22Rv1 (cell line): ENCODE data around the gene ZNF527.

Source experiments
- H3K27ac ChIP-seq: fragments of 450-650 bp; 2 replicates; pipeline ENCODE4 v1.5.1; 2017
- ZFX ChIP-seq: fragments of 450-650 bp; IDR thresholded peaks from 2 replicates; pipeline ENCODE4 v1.6.1; 2017; ENCODE audit warnings: antibody characterized with exemption, borderline replicate concordance
- TF ChIP-seq, protein P1 (sequence below): fragments of 450-650 bp; IDR thresholded peaks from 2 replicates; pipeline ENCODE4 v1.5.1; 2017; ENCODE audit warnings: mild to moderate bottlenecking

The ZNF527 gene

DNA sequence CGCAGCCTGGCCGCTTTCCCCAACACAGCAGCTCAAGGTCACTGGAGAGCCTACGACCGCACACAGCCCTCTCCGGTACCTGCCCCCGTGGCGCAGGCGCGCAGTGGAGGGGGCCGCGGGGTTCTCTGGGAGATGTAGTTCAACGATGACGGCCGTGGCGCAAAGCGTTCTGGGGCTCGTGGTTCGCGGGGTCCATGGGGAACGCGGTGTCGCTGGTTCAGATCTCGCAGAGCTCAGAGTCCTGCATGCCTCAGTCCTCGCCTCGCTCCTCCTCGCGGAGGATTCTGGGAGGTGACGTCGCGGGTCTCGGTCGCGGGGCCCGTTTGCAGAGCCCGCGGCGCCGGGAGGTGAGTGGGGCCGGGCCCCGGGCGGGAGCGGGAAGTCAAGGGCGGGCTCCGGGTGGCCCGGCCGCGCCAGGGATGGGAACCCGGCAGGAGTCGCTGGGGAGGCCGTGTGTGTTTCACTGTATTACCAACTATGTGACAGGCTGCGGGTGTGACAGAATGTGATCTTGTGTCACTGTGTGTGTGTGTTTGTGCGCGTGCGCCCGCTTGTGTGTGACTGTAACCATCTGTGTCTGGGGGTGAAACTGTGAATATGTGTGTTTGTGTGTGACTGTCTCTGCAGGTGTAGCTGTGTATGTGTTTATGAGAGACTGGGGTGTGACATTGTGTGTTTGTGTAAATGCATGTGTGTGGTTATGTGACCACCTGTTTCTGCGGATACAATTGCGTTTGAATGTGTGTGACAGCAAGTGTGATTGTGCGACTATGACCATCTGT, at the start of gene ZNF527:
ZNF527 (plus strand) TSS at position 220 of the 782 bp plus-strand sequence. CDS start 3,100 bp downstream, outside the sequence.
- TF ChIP-seq, protein P1, sequence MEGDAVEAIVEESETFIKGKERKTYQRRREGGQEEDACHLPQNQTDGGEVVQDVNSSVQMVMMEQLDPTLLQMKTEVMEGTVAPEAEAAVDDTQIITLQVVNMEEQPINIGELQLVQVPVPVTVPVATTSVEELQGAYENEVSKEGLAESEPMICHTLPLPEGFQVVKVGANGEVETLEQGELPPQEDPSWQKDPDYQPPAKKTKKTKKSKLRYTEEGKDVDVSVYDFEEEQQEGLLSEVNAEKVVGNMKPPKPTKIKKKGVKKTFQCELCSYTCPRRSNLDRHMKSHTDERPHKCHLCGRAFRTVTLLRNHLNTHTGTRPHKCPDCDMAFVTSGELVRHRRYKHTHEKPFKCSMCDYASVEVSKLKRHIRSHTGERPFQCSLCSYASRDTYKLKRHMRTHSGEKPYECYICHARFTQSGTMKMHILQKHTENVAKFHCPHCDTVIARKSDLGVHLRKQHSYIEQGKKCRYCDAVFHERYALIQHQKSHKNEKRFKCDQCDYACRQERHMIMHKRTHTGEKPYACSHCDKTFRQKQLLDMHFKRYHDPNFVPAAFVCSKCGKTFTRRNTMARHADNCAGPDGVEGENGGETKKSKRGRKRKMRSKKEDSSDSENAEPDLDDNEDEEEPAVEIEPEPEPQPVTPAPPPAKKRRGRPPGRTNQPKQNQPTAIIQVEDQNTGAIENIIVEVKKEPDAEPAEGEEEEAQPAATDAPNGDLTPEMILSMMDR = no peak
- TF ChIP-seq ZFX = no peak
- peak within 1 kb of the TSS; percentile 85 for H3K27ac ChIP-seq

DNA sequence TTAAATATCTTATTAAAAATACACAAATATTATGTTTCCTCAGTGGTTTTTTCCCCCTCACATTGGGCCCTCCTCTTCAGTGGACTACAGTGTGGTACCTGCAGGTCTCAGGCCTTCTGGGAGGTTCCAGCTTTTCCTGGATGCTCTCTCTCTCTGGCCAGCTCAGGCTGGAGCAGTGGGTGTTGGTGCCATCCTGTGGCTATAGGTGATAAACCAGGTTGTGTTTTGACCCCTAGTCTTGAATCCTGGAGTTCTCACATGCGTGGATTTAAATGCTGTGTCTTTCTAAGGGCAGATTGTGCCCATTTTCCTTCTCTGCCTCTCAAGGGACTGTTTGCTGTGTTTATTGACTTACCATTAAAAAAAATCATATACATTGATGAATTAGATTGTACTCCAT, 41.2 kb upstream of the ZNF527 start:
- H3K27ac ChIP-seq = no peak overlapping the region
- TF ChIP-seq, protein P1 = peak; percentile 41
- no peak for TF ChIP-seq ZFX

DNA sequence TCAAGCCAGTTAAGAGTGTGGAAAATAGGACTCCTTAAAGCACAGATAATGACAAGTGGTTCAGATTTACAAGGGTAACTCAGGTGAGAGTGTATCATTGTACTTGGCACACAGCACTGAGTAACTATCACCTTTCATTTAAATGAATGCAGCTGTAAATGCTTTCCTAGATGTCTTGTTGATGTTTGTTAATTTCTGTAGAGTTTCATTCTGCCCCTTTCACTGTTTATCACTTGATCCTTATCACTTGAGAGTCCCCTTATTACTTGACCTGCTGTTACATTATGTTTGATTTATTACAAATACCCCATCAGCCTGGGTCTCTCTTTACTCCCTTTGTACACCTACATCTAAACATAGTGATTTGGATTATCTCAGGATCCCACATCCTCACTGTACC, 38.1 kb upstream of the ZNF527 start:
- peak overlapping the region; percentile 33 for H3K27ac ChIP-seq
- TF ChIP-seq, protein P1 = no peak
- no peak for TF ChIP-seq ZFX

DNA sequence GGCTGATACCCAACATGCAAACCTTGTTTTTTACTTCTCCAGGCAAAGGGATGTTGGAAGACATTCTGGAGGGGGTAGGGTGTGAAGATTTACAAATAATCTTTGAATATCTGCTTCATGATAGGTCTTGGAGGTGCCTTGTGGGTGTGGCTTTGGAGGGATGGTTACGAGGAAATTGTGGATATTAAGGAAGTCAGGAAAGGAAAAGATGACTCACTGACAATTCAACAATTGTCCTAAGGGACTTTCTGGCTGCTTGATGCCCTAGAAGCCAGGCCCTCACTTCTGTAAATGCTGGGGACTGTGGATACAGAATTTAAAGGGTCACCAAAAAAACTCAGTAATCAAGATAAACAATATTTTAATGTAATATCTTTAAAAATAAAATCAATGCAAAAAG, 37.4 kb upstream of the ZNF527 start:
- peak overlapping the region; percentile 33 for H3K27ac ChIP-seq
- TF ChIP-seq, protein P1 = no peak
- no peak for TF ChIP-seq ZFX

DNA sequence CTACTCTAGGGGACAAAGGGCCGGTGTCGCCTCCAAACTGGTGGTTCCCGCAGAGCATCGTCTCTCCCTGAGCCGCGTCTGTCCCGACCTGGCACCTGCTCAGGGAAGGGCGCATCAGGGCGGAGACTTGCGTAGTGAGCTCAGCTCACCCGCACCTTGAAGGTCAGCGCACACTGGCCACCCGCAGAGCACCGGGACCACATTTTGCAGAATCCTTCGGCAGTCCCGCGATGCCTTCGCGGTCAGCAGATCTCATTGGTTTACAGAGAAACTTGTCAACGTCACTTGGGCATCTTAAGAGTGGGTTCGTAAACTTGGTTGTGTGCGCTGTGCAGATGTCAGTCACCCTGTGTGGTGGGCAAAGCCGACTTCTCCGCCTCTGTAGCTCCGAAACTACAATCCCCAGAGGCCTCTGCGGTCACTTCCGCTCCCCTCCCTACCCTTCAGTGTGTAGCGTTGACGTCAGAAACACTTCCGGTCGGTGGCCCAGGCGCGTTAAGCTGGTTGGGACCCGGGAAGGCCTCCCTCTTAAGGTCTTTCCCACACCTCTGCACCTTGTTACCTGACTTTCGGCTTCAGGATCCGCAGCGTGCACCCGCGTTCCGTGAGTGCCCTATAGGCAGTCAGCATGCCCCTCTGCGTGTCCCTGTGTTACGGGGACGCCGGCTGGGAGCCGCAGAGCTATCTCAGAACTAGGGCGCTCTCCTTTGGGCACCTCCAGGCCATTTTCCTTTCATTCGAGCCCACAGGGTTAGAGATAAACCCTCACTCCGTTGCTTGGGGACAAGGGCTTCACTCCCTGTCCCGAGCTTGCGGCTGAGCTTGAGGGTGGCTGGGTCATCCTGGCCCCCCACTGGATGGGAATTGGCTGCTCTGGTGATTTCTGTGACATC, 36.5 kb upstream of the ZNF527 start:
- no peak for TF ChIP-seq ZFX
- TF ChIP-seq, protein P1 = no peak
- H3K27ac ChIP-seq = peak overlapping the region; percentile 61

DNA sequence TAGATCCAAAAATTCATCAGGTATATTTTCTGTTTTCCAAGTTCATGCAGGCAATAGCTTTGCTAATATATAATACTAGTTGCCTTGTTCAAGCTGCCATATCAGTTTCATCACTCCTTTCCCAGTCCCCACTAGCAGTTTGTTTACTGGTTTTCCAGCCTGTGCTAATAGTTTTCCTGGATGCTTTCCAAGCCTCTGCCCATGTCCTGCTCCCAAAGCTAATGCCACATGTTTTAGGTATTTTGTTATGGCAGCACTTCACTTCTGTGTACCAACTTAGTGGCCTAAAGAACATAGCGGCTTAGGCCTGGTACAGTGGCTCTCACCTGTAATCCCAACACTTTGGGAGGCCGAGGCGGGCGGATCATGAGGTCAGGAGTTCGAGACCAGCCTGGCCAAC, 28.1 kb upstream of the ZNF527 start:
- H3K27ac ChIP-seq = no peak overlapping the region
- no peak for TF ChIP-seq ZFX
- TF ChIP-seq, protein P1 = no peak
